Heart right ventricle (tissue), 16 donors: ENCODE measurements around the gene DNAH1. TPM values are rescaled to one million over a fixed set of nuclear protein-coding genes. Genes with fewer than 3 reads are reported as not detected.

ENCODE experiments used
- ATAC-seq, 8 donors: fragments of 200-7000 bp; cut with Tn5 transposase; one replicate each; pipeline ENCODE4 v1.9.1; 2020; ENCODE audit warnings: mild to moderate bottlenecking in 8 of 8, moderate library complexity in 8 of 8, moderate number of reproducible peaks in 1 of 8
- DNase-seq, 2 donors: peaks; one replicate each; pipeline ENCODE4 v3.0.0-alpha.2; 2020
- H3K27ac ChIP-seq, 10 donors: fragments of 200-600 bp; sonication (generic) in 2 of 10; one replicate each; pipeline versions ENCODE4 v1.5.0 to v1.8.0; 2020 to 2022; ENCODE audit warnings: mild to moderate bottlenecking in 3 of 10
- H3K27me3 ChIP-seq, 7 donors: fragments of 200-600 bp; one replicate each; pipeline ENCODE4 v1.8.0; 2021 to 2022; ENCODE audit warnings: mild to moderate bottlenecking in 2 of 7
- H3K36me3 ChIP-seq, 9 donors: fragments of 200-600 bp; sonication (generic) in 1 of 9; one replicate each; pipeline versions ENCODE4 v1.5.0 to v1.8.0; 2020 to 2022; ENCODE audit warnings: mild to moderate bottlenecking in 2 of 9
- H3K4me1 ChIP-seq, 9 donors: fragments of 200-600 bp; sonication (generic) in 1 of 9; one replicate each; pipeline versions ENCODE4 v1.5.0 to v1.8.0; 2020 to 2022; ENCODE audit warnings: mild to moderate bottlenecking in 4 of 9
- H3K4me3 ChIP-seq, 10 donors: fragments of 200-600 bp; sonication (generic) in 2 of 10; one replicate each; pipeline versions ENCODE4 v1.5.0 to v1.8.0; 2020 to 2022; ENCODE audit warnings: mild to moderate bottlenecking in 7 of 10, moderate library complexity in 2 of 10
- H3K9me3 ChIP-seq, 11 donors: fragments of 200-600 bp in 10 of 11; sonication (generic) in 2 of 11; one replicate each; pipeline versions ENCODE4 v1.5.0 to v1.8.0; 2013 to 2022; ENCODE audit warnings: mild to moderate bottlenecking in 2 of 11, control low read depth in 1 of 11, moderate library complexity in 1 of 11
- WGBS, 2 donors: extraction: QIAGEN DNeasy Blood & Tissue Kit; methylation state at CpG; one replicate each; pipeline ENCODE4 v1.1.7; 2013; ENCODE audit warnings: inconsistent platforms in 1 of 2; 5-methylcytosine and 5-hydroxymethylcytosine counted together
- intact Hi-C, 10 donors: fragments of 100-400 bp; cut with DNase I; formaldehyde crosslinking; loops; one replicate each; pipeline versions ENCODE4 v1.11.1 to v1.14.2; 2022
- polyA plus RNA-seq, 2 donors: library from polyadenylated mRNA; stranded (reverse); fragments of 200-250 nt; gene quantifications; one replicate each; pipeline ENCODE4 v1.2.3, GENCODE V29; 2013
- total RNA-seq, 10 donors: library from RNA; stranded (reverse); fragmentation: NEBNext Ultra II Directional in 3 of 10; extraction: Animal tissue kit (Norgen Biotek cat#: 25700) in 3 of 10; gene quantifications; one replicate each; pipeline versions ENCODE4 v1.2.1 to v1.2.4, GENCODE V29; 2021 to 2023
- TF ChIP-seq, protein P1 (sequence below), 9 donors: fragments of 200-600 bp; sonication (generic) in 2 of 9; IDR thresholded peaks; one replicate each; pipeline versions ENCODE4 v1.5.0 to v1.8.0; 2021 to 2022; ENCODE audit warnings: antibody characterized with exemption in 9 of 9, mild to moderate bottlenecking in 5 of 9, moderate library complexity in 1 of 9
- donor health status: Arrhythmogenic right ventricular cardiomyopathy.
- donor health status: ischemic (EF 13 %, LVEDD 7.1; RV severe dilation, severe dysfunction).
- donor health status: healthy with polysubstance abuse.
- donor health status: DM: no; HTN: yes; CAD: no.
- donor health status: DM: no; HTN: no; CAD: no.
- donor health status: ischemic (EF 25% LVEDD 6.9; RV normal size, moderate dysfunction).
- donor health status: ischemic (EF 25% LVEDD 5.7; RV mildly dilated, moderate dysfunction).
- donor health status: healthy.
- donor health status: DM: yes; HTN: yes; CAD: no.
- donor health status: Ischemic cardiomyopathy.
- donor health status: ischemic (EF 35%, LVEDD 5.7; RV mildly dilated, moderate dysfunction).
- donor health status: nonischemic (EF 11% LVEDD 7.7; RV severe dilation, severe dysfunction).
- donor health status: DM: yes; HTN: yes; CAD: no.
- donor health status: PGD.
- donor health status: ischemic (EF 29% LVEDD 5.4; RV normal size, mild dysfunction).
- donor health status: nonischemic (EF 23%, LVEDD 6.1; RV moderate dilation, normal function).

The DNAH1 gene
- total and polyA plus RNA-seq, 12 donors, result 0.99 to 6.4 (median 2.8) TPM

DNA sequence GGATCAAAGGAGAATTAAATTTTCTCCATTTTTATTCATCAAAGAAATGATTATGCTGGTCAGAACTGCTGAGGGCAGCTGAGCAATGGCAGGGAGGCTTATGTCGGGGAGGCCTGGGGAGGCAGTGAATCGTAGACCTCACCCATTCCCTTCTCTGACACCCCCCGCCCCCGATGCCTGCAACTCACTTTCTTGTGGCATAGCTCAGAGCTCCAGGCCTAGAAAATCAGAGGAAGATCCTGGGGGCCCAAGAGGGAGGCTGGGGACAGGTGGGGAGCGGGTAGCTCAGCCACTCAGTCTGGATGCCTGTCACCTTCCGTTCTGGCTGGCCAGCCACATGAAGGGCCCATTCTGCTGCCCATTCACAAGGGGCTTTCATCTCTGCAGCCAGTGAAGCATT is 1.1 kb upstream of the DNAH1 start:
- H3K4me1 ChIP-seq, result peaks cover 8 to 37% (median 25%) of the 10 kb centered on the region in 9 donors
- no peak for ATAC-seq
- peaks cover 0 to 7% (median 0%) of the 10 kb centered on the region in 9 donors for H3K36me3 ChIP-seq
- WGBS, 2 donors, result 91 to 96% methylated on average over 6 of the region's 6 CpGs
- H3K4me3 ChIP-seq, result no peak overlapping the region
- no peak overlapping the region for H3K27ac ChIP-seq
- intact Hi-C loops, result no loop called here
- no peaks in the 10 kb centered on the region for H3K27me3 ChIP-seq
- TF ChIP-seq, protein P1, sequence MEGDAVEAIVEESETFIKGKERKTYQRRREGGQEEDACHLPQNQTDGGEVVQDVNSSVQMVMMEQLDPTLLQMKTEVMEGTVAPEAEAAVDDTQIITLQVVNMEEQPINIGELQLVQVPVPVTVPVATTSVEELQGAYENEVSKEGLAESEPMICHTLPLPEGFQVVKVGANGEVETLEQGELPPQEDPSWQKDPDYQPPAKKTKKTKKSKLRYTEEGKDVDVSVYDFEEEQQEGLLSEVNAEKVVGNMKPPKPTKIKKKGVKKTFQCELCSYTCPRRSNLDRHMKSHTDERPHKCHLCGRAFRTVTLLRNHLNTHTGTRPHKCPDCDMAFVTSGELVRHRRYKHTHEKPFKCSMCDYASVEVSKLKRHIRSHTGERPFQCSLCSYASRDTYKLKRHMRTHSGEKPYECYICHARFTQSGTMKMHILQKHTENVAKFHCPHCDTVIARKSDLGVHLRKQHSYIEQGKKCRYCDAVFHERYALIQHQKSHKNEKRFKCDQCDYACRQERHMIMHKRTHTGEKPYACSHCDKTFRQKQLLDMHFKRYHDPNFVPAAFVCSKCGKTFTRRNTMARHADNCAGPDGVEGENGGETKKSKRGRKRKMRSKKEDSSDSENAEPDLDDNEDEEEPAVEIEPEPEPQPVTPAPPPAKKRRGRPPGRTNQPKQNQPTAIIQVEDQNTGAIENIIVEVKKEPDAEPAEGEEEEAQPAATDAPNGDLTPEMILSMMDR (IDR thresholded peaks at IDR 0.05), result no peak
- H3K9me3 ChIP-seq, result no peaks in the 10 kb centered on the region
- DNase-seq, result no peak

GRCh38 chr3:52317208-52318000 is 1.3 kb downstream of the DNAH1 start:
- peak overlapping the region in 9 of 10 donors; percentile 24 to 51 (median 45) for H3K4me3 ChIP-seq
- H3K27me3 ChIP-seq, result no peaks in the 10 kb centered on the region
- H3K36me3 ChIP-seq, result peaks cover 0 to 7% (median 0%) of the 10 kb centered on the region in 9 donors
- peaks cover 8 to 37% (median 25%) of the 10 kb centered on the region in 9 donors for H3K4me1 ChIP-seq
- H3K9me3 ChIP-seq, result no peaks in the 10 kb centered on the region
- peak overlapping the region in 3 of 10 donors; percentile 8 to 30 (median 15) for H3K27ac ChIP-seq
- TF ChIP-seq, protein P1 (IDR thresholded peaks at IDR 0.05), result no peak
- 7 to 13% methylated on average over 45 of the region's 45 CpGs for WGBS, 2 donors
- DNase-seq (peak; percentile 58 to 67), ATAC-seq (peak; percentile 84 to 91 (median 89))
- intact Hi-C loops, result no loop called here

- H3K27ac ChIP-seq, result no peak overlapping the region
- no peaks in the 10 kb centered on the region for H3K27me3 ChIP-seq
- WGBS, 2 donors, result 66 to 73% methylated on average over 14 of the region's 14 CpGs
- ATAC-seq (peak in 5 of 8 donors; percentile 7 to 55 (median 49)), DNase-seq (no peak)
- H3K9me3 ChIP-seq, result no peaks in the 10 kb centered on the region
- H3K4me1 ChIP-seq, result peaks cover 8 to 33% (median 24%) of the 10 kb centered on the region in 9 donors
- TF ChIP-seq, protein P1 (IDR thresholded peaks at IDR 0.05), result no peak
- intact Hi-C loops, result no loop called here
- H3K36me3 ChIP-seq, result peaks cover 0 to 12% (median 0%) of the 10 kb centered on the region in 9 donors
- peak overlapping the region in 4 of 10 donors; percentile 24 to 51 (median 44) for H3K4me3 ChIP-seq
Measured at GRCh38 chr3:52318186-52318816, 2.2 kb downstream of the DNAH1 start.

DNA sequence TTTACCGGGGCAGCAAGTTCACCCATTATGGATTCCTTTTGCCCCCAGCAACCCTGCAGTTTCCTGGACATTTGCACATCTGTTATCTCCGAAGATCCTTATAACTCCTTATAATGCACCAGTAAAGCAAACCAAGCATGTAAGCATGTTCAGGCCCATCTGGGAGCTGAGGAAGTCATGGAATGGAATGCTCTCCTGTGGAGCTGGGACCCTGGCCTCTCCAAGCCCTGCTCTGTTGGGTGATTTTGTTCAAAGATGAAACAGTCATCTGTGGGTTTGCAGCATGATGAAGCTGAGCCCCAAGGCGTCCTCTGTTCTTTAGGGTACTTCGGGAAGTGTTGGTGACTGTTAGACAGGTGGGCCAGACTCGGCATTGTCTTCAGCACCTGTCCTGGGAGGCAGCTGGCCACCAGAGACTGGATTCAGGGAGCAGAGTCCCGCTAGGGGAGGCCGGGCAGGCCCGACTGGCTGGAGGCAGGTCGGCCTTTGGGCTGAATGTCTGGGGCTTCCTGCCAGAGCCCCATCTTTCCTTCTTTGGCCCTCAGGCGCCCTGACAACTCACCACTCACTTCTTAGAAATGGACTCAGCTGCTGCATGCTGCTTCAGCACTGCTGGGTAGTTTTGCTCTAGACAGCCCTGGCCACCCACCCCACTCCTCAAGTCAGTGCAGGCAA is 3.9 kb downstream of the DNAH1 start:
- TF ChIP-seq, protein P1 (IDR thresholded peaks at IDR 0.05), result no peak
- H3K4me1 ChIP-seq, result peaks cover 11 to 27% (median 17%) of the 10 kb centered on the region in 9 donors
- 88 to 91% methylated on average over 10 of the region's 10 CpGs for WGBS, 2 donors
- H3K9me3 ChIP-seq, result no peaks in the 10 kb centered on the region
- no peak overlapping the region for H3K27ac ChIP-seq
- no peak for DNase-seq
- no peak for ATAC-seq
- intact Hi-C loops, result no loop called here
- H3K27me3 ChIP-seq, result no peaks in the 10 kb centered on the region
- no peak overlapping the region for H3K4me3 ChIP-seq
- H3K36me3 ChIP-seq, result peaks cover 0 to 12% (median 0%) of the 10 kb centered on the region in 9 donors
